SJSA1 (cell line): ENCODE results near the gene E2F3. TPM values are rescaled to one million over a fixed set of nuclear protein-coding genes. Genes with fewer than 3 reads are reported as not detected.

Experiments
- DNase-seq, 2 experiments: peaks; one replicate each; pipeline ENCODE4 v3.0.0-alpha.2; 2015 to 2020; ENCODE audit warnings: low spot score in 2 of 2, low read depth in 1 of 2
- H3K27ac ChIP-seq: fragments of 250-450 bp; sonication (Bioruptor Pico); 2 replicates; pipeline ENCODE4 v1.5.1; 2020; ENCODE audit warnings: mild to moderate bottlenecking, moderate library complexity
- H3K27me3 ChIP-seq: fragments of 250-450 bp; sonication (Bioruptor Pico); replicated peaks from 2 replicates; pipeline ENCODE4 v1.5.1; 2020; ENCODE audit warnings: mild to moderate bottlenecking, moderate library complexity
- H3K36me3 ChIP-seq: fragments of 250-450 bp; sonication (Bioruptor Pico); 2 replicates; pipeline ENCODE4 v1.5.1; 2020; ENCODE audit warnings: mild to moderate bottlenecking
- H3K4me1 ChIP-seq: fragments of 250-450 bp; sonication (Bioruptor Pico); replicated peaks from 2 replicates; pipeline ENCODE4 v1.6.1; 2021; ENCODE audit warnings: mild to moderate bottlenecking
- H3K4me3 ChIP-seq: fragments of 250-450 bp; sonication (Bioruptor Pico); 2 replicates; pipeline ENCODE4 v1.5.1; 2020; ENCODE audit warnings: mild to moderate bottlenecking
- H3K9me3 ChIP-seq: fragments of 250-450 bp; sonication (Bioruptor Pico); replicated peaks from 2 replicates; pipeline ENCODE4 v1.5.1; 2020; ENCODE audit warnings: mild to moderate bottlenecking
- total RNA-seq: library from RNA; depleted of rRNA; stranded (reverse); fragments of >200 nt; shearing (Covaris generic); gene quantifications from 2 replicates; pipeline ENCODE4 v1.2.3, GENCODE V29; 2014

E2F3 gene
- total RNA-seq, 1 experiment from 2014 or later, result 7.5 TPM

DNA sequence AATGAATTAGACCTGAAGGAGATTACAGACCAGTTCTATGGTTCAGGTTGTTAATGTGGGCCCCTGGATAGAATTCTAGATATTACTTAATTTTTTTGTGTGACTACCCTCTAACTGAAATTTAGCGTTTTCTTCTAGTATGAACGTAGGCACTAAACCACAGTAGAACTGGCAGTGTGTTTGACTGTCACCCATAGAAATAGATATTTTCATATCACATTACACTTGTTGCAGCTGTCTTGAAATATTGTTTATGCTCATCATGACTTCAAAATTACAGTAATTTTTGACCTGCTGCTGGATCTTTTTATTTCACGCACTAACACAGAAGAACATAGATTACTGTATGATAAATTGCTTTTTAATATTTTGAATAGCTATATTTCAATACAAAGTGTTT is 31.6 kb downstream of the E2F3 start:
- H3K36me3 ChIP-seq, result peaks cover 28% of the 10 kb centered on the region

DNA sequence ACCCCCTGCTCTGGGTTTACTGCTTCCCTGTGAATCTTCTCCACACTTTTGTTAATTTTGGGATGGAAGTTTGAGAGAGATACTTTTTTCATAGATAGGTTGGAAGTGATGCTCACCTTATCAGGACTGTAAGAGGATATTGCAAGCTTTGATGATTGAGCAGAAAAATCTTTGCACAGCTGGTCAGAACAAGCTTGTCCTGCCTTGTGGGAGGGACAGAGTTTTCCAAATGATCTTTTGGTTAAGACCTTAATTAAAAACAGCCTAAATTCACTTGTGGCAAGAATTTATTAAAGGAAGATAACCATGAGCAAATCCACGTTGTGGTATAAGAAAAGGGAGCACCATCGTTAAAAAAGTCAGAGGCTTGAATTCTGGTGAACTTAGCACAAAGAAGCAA is 32.2 kb downstream of the E2F3 start:
- Histone ChIP-seq H3K4me3 (no peak overlapping the region), H3K36me3 (peaks cover 28% of the 10 kb centered on the region), H3K4me1 (peaks cover 6% of the 10 kb centered on the region), H3K27me3 (no peaks in the 10 kb centered on the region), H3K27ac (no peak overlapping the region), H3K9me3 (no peaks in the 10 kb centered on the region)
- DNase-seq, result no peak

More for the DNA sequence above, 31.6 kb downstream of the E2F3 start:
- Histone ChIP-seq H3K4me3 (no peak overlapping the region), H3K27me3 (no peaks in the 10 kb centered on the region), H3K9me3 (no peaks in the 10 kb centered on the region), H3K4me1 (peaks cover 1% of the 10 kb centered on the region; the same call in 1 of the 2 replicates), H3K27ac (no peak overlapping the region)
- no peak for DNase-seq

DNA sequence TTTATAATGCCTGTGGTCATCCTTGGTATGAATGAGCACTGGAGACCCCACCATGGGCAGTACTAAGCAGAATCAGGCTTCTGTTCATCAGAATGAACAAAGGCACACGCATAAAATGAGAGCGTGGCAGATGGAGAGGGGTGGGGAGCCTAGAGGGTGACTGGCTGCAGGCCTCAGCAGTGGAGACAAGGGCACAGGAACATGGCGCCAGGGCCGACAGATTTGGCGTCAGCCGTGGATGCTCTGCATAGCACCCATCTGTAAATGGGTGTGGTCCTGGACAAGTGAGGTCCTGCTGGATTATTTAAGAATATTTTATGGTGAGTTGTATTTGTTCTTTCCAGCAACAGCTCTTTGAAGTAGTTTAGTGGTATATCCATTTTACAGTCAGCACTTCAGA is 33.1 kb downstream of the E2F3 start:
- Histone ChIP-seq H3K27me3 (no peaks in the 10 kb centered on the region), H3K4me3 (no peak overlapping the region), H3K9me3 (no peaks in the 10 kb centered on the region), H3K36me3 (peaks cover 28% of the 10 kb centered on the region), H3K27ac (no peak overlapping the region), H3K4me1 (peaks cover 6% of the 10 kb centered on the region)
- no peak for DNase-seq

DNA sequence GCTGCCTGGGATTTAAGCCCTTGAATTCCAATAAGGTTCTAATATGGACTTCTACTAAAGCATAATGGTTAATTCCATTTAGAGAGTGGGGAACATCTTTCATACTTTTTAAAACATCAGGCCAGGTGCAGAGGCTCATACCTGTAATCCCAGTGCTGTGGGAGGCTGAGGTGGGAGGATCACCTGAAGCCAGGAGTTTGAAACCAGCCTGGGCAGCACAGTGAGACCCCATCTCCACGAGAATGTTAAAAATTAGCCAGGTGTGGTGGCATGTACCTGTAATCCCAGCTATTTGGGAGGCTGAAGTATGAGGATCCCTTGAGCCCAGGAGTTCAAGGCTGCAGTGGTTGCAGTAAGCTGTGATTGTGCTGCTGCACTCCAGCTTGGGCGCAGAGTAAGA is 35.0 kb downstream of the E2F3 start:
- H3K4me1 ChIP-seq, result peaks cover 6% of the 10 kb centered on the region
- no peak overlapping the region for H3K27ac ChIP-seq
- H3K9me3 ChIP-seq, result no peaks in the 10 kb centered on the region
- H3K36me3 ChIP-seq, result peaks cover 20% of the 10 kb centered on the region
- no peaks in the 10 kb centered on the region for H3K27me3 ChIP-seq
- no peak overlapping the region for H3K4me3 ChIP-seq
- DNase-seq, result no peak

DNA sequence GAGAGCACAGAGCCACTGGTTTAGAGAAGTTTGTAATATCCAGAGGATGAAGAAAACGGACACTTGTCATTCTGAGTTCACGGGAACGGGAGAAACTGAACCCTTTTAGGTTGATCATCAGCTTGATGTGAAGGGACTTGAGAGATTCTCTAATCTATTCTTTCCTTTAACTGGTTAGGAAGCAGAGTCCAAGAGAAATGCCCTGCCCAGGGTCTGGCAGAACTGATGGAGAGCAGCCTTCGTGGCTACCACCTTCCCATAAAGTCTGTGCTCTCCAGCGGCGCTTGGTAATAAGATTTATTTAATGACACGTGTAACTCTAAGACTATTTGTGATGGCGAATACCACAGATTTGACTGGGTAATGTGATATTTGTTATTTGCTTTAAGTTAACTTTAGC is 36.0 kb downstream of the E2F3 start:
- H3K9me3 ChIP-seq, result no peaks in the 10 kb centered on the region
- H3K4me1 ChIP-seq, result peaks cover 6% of the 10 kb centered on the region

DNA sequence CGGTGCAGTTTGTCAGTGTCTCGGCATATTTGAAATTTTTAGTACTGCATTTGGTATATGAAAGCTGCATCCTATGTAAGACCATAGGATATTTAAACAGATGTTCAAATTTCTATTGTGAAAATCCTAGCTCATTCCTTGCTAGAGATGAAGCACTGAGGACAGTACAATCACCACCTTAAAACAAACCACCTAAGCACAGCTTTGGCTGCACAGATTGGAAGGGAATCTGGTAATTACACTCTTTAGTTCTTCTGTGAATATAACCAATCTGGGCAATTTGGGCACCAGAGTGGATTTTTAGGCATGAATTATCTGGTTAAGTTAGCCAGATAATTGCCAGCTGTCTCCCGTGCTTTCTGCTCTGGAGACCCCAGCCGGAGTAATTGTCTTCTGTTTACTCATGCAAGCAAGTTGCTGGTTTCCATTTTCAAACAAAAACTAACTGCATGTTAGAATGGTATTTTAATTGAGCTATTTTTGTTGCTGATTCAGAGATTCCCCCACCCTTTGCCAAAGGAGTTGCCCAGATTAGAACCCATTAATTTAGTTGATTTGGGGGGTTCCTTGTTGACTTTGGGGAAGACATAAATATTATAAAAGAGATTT is 36.9 kb downstream of the E2F3 start:
- Histone ChIP-seq H3K27ac (no peak overlapping the region), H3K9me3 (no peaks in the 10 kb centered on the region), H3K36me3 (peaks cover 21% of the 10 kb centered on the region), H3K27me3 (no peaks in the 10 kb centered on the region), H3K4me1 (peaks cover 6% of the 10 kb centered on the region), H3K4me3 (no peak overlapping the region)
- DNase-seq, result no peak

More for the DNA sequence above, 36.0 kb downstream of the E2F3 start:
- Histone ChIP-seq H3K27ac (no peak overlapping the region), H3K36me3 (peaks cover 14% of the 10 kb centered on the region), H3K27me3 (no peaks in the 10 kb centered on the region), H3K4me3 (no peak overlapping the region)
- DNase-seq, result no peak

DNA sequence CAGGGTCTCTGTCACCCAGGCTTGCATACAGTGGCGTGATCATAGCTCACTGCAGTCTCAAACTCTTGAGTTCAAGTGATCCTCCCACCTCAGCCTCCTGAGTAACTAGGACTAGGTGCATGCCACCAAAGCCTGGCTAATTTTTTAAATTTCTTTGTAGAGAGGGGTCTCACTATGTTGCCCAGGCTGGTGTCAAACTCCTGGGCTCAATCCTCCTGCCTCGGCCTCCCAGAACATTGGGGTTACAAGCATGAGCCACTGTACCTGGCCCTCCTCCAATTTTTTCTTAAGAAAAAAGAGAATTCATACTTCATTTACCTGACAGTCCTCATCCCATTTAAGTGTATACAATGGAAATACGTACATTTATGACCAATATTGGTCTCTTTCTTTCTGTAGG is 37.9 kb downstream of the E2F3 start:
- Histone ChIP-seq H3K27ac (no peak overlapping the region), H3K36me3 (peaks cover 12% of the 10 kb centered on the region), H3K9me3 (no peaks in the 10 kb centered on the region), H3K27me3 (no peaks in the 10 kb centered on the region), H3K4me1 (peaks cover 6% of the 10 kb centered on the region), H3K4me3 (no peak overlapping the region)
- DNase-seq, result no peak

DNA sequence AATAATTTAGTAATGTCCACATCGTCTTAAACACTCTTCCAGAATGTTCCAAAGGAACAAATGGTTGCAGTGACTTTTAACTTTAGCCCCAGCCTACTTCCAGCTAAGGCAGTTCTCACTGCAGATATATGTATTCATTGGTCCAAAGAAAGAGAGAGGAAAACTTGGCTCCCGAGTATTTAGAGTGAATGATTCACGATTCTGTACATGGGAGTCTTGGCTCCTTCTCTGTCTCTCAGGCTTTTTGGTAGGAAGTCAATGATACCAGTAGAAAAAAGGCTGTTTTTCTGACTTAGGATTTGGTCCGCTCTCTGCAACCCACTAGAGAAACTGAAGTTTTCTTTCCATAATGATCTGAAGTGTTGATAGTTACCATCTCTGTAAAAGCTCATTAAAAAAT is 38.6 kb downstream of the E2F3 start:
- Histone ChIP-seq H3K27me3 (no peaks in the 10 kb centered on the region), H3K27ac (no peak overlapping the region), H3K9me3 (no peaks in the 10 kb centered on the region), H3K4me3 (no peak overlapping the region), H3K4me1 (peaks cover 6% of the 10 kb centered on the region), H3K36me3 (peaks cover 11% of the 10 kb centered on the region)
- no peak for DNase-seq

DNA sequence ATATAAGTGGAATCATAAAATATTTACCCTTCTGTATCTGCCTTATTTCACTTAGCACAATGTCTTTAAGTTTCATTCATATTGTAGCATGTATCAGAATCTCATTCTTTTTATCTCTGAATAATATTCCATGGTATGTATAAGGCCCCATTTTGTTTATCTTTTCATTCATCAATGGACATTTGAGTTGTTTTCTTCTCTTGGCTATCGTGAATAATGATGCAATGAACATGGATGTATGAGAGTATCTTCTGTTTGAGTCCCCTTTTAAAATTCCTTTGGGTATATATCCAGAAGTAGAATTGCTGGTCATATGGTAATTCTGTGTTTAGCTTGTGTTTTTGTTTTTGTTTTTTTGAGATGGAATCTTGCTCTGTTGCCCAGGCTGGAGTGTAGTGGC is 39.6 kb downstream of the E2F3 start:
- peaks cover 8% of the 10 kb centered on the region for H3K4me1 ChIP-seq
- no peak overlapping the region for H3K4me3 ChIP-seq
- no peak overlapping the region for H3K27ac ChIP-seq
- H3K27me3 ChIP-seq, result no peaks in the 10 kb centered on the region
- peaks cover 16% of the 10 kb centered on the region for H3K36me3 ChIP-seq
- DNase-seq, result no peak
- H3K9me3 ChIP-seq, result no peaks in the 10 kb centered on the region

DNA sequence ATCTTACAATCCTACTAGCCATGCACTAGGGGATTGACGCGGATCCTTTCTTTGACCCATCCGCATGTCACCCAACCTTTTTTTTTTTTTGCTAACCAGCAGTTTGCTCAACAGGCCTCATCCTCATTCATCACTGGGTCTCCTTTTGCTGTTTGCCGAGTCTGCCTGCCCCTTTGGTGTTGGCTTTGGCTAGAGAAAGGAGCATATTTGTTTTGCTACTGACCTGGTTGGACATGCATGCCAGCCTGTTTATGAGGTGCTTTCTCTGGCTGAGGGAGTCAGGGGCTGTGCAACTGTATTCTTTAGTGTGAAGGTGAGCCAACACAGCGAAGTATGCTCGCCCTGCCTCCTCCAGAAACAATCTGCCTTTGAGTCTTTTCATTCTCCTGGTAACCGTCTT is 40.2 kb downstream of the E2F3 start:
- Histone ChIP-seq H3K9me3 (no peaks in the 10 kb centered on the region), H3K27me3 (no peaks in the 10 kb centered on the region), H3K4me3 (no peak overlapping the region), H3K36me3 (peaks cover 17% of the 10 kb centered on the region), H3K27ac (no peak overlapping the region), H3K4me1 (peaks cover 9% of the 10 kb centered on the region)
- DNase-seq, result no peak

DNA sequence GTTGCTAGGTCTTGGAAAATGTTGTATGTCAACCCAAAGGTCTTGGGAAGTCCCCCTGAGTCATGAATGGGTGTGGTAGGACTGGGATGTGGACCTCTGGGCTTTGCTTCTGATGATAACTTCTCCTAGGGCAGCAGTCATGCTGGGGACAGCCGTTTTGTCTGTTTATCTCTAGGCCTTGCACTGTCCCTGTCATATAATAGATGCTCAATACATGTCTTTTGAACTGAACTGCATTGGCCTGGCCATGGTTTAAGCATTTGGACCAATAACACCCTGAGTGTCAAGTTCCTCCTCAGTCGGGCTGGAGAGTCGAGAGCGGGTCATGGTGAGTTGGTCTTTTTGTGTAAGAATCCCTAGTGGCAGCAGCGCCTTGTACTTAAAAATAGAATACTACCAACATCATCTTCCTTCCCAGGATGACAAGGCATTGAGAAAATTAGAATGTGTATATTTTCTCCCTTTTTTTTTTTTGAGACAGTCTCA is 43.1 kb downstream of the E2F3 start:
- Histone ChIP-seq H3K4me3 (no peak overlapping the region), H3K36me3 (peaks cover 29% of the 10 kb centered on the region), H3K27ac (no peak overlapping the region), H3K9me3 (no peaks in the 10 kb centered on the region), H3K4me1 (peaks cover 3% of the 10 kb centered on the region; the same call in 1 of the 2 replicates), H3K27me3 (no peaks in the 10 kb centered on the region)
- peak in 1 of 2 experiments; percentile 4 for DNase-seq

DNA sequence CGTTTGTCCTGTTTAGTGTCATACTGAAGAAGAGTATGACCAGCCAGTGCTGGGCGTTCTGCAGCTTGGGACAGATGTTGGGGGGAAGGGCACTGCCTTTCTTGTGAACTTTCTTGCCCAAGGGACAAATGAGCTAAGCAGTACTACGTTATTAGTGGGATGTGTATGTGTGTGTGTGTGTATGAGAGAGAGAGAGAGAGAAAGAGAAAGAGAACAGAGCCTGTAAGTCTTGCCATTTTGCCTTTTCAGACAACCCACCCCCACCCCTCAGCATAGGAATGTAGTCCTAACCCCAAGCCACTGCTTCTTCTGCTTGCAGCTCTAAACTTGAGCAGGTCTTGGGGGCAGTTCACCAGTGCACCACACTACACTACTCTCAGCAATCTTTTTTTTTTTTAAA is 45.5 kb downstream of the E2F3 start:
- Histone ChIP-seq H3K4me3 (no peak overlapping the region), H3K36me3 (peaks cover 30% of the 10 kb centered on the region), H3K9me3 (no peaks in the 10 kb centered on the region), H3K27ac (no peak overlapping the region), H3K27me3 (no peaks in the 10 kb centered on the region), H3K4me1 (peaks cover 3% of the 10 kb centered on the region; the same call in 1 of the 2 replicates)
- no peak for DNase-seq

DNA sequence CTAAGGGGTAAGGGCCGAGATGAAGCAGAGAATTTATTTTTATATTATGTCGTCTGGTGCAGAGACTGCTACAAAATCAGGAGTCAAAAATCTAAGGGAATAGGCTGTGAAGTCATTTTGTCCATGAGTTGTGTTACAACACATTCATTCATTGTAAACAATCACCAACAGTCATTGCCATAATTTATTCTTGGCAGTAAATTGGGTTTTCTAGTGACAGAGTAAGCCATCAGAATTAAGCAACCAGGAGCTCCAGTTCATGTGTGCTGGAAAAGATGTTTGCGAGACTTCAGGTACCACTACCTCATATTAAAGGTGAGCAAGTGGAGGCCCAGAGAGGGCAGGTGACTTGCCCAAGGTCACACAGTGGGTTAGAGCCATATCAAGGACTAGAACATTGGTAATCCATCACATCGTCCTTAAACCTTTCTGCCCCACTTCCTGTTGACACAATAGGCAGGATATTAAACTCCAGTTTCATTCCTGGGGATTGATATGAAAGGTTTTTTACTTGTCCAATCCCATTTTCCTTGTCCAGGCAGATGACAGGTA is 46.0 kb downstream of the E2F3 start:
- no peak overlapping the region for H3K27ac ChIP-seq
- peaks cover 30% of the 10 kb centered on the region for H3K36me3 ChIP-seq
- H3K4me3 ChIP-seq, result no peak overlapping the region
- no peaks in the 10 kb centered on the region for H3K9me3 ChIP-seq
- no peak for DNase-seq
- H3K27me3 ChIP-seq, result no peaks in the 10 kb centered on the region
- H3K4me1 ChIP-seq, result peaks cover 3% of the 10 kb centered on the region; the same call in 1 of the 2 replicates

DNA sequence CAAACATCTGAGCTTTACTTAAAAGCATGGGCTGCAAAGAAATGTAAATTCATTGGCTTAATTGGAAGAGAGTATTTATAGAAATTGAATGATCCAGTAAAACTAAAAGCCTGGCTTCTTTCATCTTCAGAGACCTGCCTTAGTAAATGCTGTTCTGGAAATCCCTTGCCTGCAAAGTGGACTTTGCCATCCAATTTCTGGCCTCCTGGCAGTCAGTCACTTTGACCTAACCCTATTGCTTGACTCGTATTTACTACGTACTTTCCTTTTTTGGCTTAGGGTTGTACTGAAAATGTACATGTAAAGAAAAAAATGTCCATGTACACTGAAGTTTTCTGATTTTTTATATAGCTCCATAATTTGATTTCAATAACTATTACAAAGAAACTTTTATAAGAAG is 47.1 kb downstream of the E2F3 start:
- no peaks in the 10 kb centered on the region for H3K9me3 ChIP-seq
- H3K36me3 ChIP-seq, result peaks cover 23% of the 10 kb centered on the region
- DNase-seq, result no peak
- no peak overlapping the region for H3K27ac ChIP-seq
- no peaks in the 10 kb centered on the region for H3K27me3 ChIP-seq
- no peak overlapping the region for H3K4me3 ChIP-seq
- H3K4me1 ChIP-seq, result peaks cover 3% of the 10 kb centered on the region; the same call in 1 of the 2 replicates
